Spleen (tissue), 11 donors: ENCODE measurements around the gene VWA2. TPM values are rescaled to one million over a fixed set of nuclear protein-coding genes. Genes with fewer than 3 reads are reported as not detected.

Experiments
- DNase-seq: peaks from one replicate; pipeline ENCODE4 v3.0.0-alpha.2; 2020
- H3K27ac ChIP-seq, 8 donors: fragments of 200-600 bp; sonication (generic) in 7 of 8; 1 replicate in 4 of 8; 2 replicates in 4 of 8; pipeline versions ENCODE4 v1.5.0 to v1.8.0; 2016 to 2021; ENCODE audit warnings: inconsistent platforms in 4 of 8, mild to moderate bottlenecking in 4 of 8, moderate library complexity in 1 of 8
- H3K27me3 ChIP-seq, 7 donors: fragments of 200-600 bp; sonication (generic) in 6 of 7; replicated peaks in 1 of 7; 1 replicate in 4 of 7; 2 replicates in 3 of 7; pipeline versions ENCODE4 v1.5.0 to v1.8.0; 2016 to 2021; ENCODE audit warnings: inconsistent platforms in 3 of 7, mild to moderate bottlenecking in 1 of 7
- H3K36me3 ChIP-seq, 6 donors: fragments of 200-600 bp; sonication (generic) in 5 of 6; 1 replicate in 4 of 6; 2 replicates in 2 of 6; pipeline versions ENCODE4 v1.5.0 to v1.8.0; 2016 to 2021; ENCODE audit warnings: inconsistent platforms in 2 of 6
- H3K4me1 ChIP-seq, 6 donors: fragments of 200-600 bp; sonication (generic) in 5 of 6; 1 replicate in 3 of 6; 2 replicates in 3 of 6; pipeline versions ENCODE4 v1.5.0 to v1.8.0; 2016 to 2021; ENCODE audit warnings: inconsistent platforms in 3 of 6
- H3K4me3 ChIP-seq, 8 donors: fragments of 200-600 bp; sonication (generic) in 7 of 8; 1 replicate in 4 of 8; 2 replicates in 4 of 8; pipeline versions ENCODE4 v1.5.0 to v1.8.0; 2016 to 2021; ENCODE audit warnings: inconsistent platforms in 4 of 8, mild to moderate bottlenecking in 4 of 8, moderate library complexity in 2 of 8
- H3K9me3 ChIP-seq, 8 donors: fragments of 200-600 bp; sonication (generic) in 7 of 8; 1 replicate in 4 of 8; 2 replicates in 4 of 8; pipeline versions ENCODE4 v1.5.0 to v1.8.0; 2016 to 2021; ENCODE audit warnings: inconsistent platforms in 4 of 8
- POLR2A ChIP-seq, 3 donors: fragments of 450-650 bp; IDR thresholded peaks; one replicate each; pipeline ENCODE4 v1.5.1; 2017; ENCODE audit warnings: antibody characterized with exemption in 3 of 3, mild to moderate bottlenecking in 1 of 3
- POLR2AphosphoS5 ChIP-seq, 3 donors: sonication (generic); formaldehyde crosslinking; IDR thresholded peaks; one replicate each; pipeline ENCODE4 v1.5.1; 2017; ENCODE audit warnings: antibody characterized with exemption in 3 of 3
- WGBS, 5 donors: extraction: QIAGEN DNeasy Blood & Tissue Kit in 3 of 5; methylation state at CpG; one replicate each; pipeline versions ENCODE4 v1.1.5 to v1.1.7; 2013 to 2018; 5-methylcytosine and 5-hydroxymethylcytosine counted together
- intact Hi-C: fragments of 100-400 bp; cut with DNase I; formaldehyde crosslinking; loops from one replicate; pipeline ENCODE4 v1.15.0; 2023; ENCODE audit warnings: low total_unique reads
- polyA plus RNA-seq, 3 donors: library from polyadenylated mRNA; stranded (reverse); fragments of 200-250 nt; gene quantifications; one replicate each; pipeline ENCODE4 v1.2.1, GENCODE V29; 2013
- total RNA-seq, 7 donors: library from RNA; depleted of rRNA in 3 of 7; stranded (reverse); fragments of >200 nt in 3 of 7; fragmentation: NEBNext Ultra II Directional in 4 of 7; extraction: Animal tissue kit (Norgen Biotek cat#: 25700) in 4 of 7; gene quantifications; one replicate each; pipeline versions ENCODE4 v1.1.0 to v1.2.1, GENCODE V29; 2016 to 2021
- TF ChIP-seq, protein P1 (sequence below), 11 experiments: fragments of 200-600 bp in 7 of 11; fragments of 450-650 bp in 4 of 11; sonication (generic) in 4 of 11; IDR thresholded peaks in 8 of 11; conservative IDR thresholded peaks in 3 of 11; 1 replicate in 7 of 11; 2 replicates in 4 of 11; pipeline versions ENCODE4 v1.4.0 to v1.8.0; 2016 to 2021; ENCODE audit warnings: antibody characterized with exemption in 11 of 11, inconsistent platforms in 4 of 11, mild to moderate bottlenecking in 1 of 11
- donor health status: healthy with polysubstance abuse.
- donor health status: DM: no; HTN: no; CAD: no; lungs with moderate emphysema.
- donor health status: DM: no; HTN: no; CAD: no.
- donor health status: Bipolar disorder and iron deficiency.
- donor health status: healthy.
- donor health status: DM: no; HTN: no; CAD: no.
- donor health status: DM: yes; HTN: yes; CAD: no.

Gene VWA2
- total and polyA plus RNA-seq, 10 donors, result 0.02 to 1.9 (median 0.50) TPM; not detected in 1

- H3K27ac ChIP-seq, result peak overlapping the region in 6 of 8 donors; percentile 26 to 71 (median 56)
Observed at GRCh38 chr10:114323023-114323422, 84.0 kb downstream of the VWA2 start.

DNA sequence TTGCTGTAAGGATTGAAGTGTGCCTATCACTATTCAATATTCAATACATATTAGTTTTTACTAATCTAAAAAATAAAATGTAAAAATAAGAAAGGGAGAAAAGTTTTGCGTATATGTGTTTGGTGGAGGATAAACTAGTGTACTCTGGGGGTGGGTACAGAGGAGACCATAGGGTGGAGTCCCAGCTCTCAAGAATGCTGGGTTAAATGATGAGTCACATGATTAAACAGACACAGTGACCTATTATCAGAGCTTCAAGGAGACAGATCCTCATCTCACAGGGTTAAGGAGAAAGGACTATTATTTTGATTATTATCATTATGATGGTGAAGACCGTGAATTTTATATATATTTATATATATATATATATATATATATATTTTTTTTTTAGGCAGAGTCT lies 87.7 kb downstream of the VWA2 start:
- Histone ChIP-seq H3K4me1 (peaks cover 3 to 43% (median 17%) of the 10 kb centered on the region in 6 donors), H3K9me3 (no peaks in the 10 kb centered on the region), H3K4me3 (no peak overlapping the region), H3K36me3 (peaks cover 0 to 86% (median 11%) of the 10 kb centered on the region in 6 donors), H3K27me3 (no peaks in the 10 kb centered on the region), H3K27ac (peak overlapping the region in 1 of 8 donors; percentile 13)
- intact Hi-C loops, result no loop called here
- TF ChIP-seq, protein P1, sequence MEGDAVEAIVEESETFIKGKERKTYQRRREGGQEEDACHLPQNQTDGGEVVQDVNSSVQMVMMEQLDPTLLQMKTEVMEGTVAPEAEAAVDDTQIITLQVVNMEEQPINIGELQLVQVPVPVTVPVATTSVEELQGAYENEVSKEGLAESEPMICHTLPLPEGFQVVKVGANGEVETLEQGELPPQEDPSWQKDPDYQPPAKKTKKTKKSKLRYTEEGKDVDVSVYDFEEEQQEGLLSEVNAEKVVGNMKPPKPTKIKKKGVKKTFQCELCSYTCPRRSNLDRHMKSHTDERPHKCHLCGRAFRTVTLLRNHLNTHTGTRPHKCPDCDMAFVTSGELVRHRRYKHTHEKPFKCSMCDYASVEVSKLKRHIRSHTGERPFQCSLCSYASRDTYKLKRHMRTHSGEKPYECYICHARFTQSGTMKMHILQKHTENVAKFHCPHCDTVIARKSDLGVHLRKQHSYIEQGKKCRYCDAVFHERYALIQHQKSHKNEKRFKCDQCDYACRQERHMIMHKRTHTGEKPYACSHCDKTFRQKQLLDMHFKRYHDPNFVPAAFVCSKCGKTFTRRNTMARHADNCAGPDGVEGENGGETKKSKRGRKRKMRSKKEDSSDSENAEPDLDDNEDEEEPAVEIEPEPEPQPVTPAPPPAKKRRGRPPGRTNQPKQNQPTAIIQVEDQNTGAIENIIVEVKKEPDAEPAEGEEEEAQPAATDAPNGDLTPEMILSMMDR (IDR thresholded peaks at IDR 0.05 in 8 of 11, conservative IDR thresholded peaks at IDR 0.05 in 3 of 11), result no peak
- TF ChIP-seq POLR2A (IDR thresholded peaks at IDR 0.05), result no peak
- no peak for TF ChIP-seq POLR2AphosphoS5 (IDR thresholded peaks at IDR 0.05)
- WGBS, 5 donors, result 78 to 90% (median 85%) methylated on average over 2 of the region's 2 CpGs
- no peak for DNase-seq

More at GRCh38 chr10:114323023-114323422, 84.0 kb downstream of the VWA2 start:
- no peaks in the 10 kb centered on the region for H3K9me3 ChIP-seq
- intact Hi-C loops, result no loop called here
- no peaks in the 10 kb centered on the region for H3K27me3 ChIP-seq
- no peak overlapping the region for H3K4me3 ChIP-seq
- TF ChIP-seq POLR2AphosphoS5 (IDR thresholded peaks at IDR 0.05), result peak in 1 of 3 donors; percentile 6
- TF ChIP-seq, protein P1 (IDR thresholded peaks at IDR 0.05 in 8 of 11, conservative IDR thresholded peaks at IDR 0.05 in 3 of 11), result no peak
- peaks cover 3 to 44% (median 20%) of the 10 kb centered on the region in 6 donors for H3K4me1 ChIP-seq
- H3K36me3 ChIP-seq, result peaks cover 0 to 72% (median 6%) of the 10 kb centered on the region in 6 donors
- WGBS, 5 donors, result 73 to 89% (median 80%) methylated on average over 5 of the region's 5 CpGs
- DNase-seq, result no peak

DNA sequence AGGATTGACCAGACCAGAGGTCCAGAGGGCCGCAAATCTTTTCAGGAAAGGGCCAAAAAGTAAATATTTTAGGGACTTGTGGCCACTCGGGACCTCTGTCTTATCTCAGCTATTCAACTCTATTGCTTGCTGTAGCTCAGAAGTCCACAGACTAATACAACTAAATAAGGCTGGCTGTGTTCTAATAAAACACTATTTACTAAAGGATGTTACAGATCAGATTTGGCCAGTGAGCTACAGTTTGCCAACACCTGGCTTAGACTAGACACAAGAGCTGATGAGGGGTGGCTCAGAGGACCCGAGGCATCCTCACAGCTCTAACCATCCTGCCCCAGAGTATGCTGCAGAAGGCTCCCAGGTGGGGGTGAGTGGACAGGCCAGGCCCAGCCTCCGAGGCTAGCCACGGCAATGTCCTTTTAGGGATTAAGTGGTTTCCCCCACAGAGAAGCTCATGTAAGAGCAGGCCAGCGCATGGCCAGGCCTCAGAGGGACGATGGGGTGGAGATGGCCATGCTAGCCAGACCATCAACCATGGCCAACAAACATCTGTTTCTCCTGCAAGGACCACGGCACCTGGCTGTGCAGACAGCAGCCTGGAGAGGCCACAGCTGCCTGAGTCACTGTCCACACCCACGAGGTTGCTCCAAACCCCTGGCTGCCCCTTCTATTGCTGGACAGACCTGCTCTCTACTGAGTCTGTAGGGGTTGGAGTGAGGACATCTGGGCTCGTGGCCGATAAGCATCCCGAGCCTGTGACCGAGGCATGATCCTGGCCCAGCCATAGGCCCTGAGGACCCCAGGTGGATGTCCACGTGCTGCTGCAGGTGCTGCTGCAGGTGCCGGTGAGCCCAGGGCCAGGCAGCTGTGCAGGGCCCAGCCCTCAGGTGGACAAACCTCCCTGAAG lies 88.7 kb downstream of the VWA2 start:
- Histone ChIP-seq H3K4me3 (no peak overlapping the region), H3K27me3 (no peaks in the 10 kb centered on the region), H3K9me3 (no peaks in the 10 kb centered on the region), H3K27ac (peak overlapping the region in 4 of 8 donors; percentile 39 to 73 (median 56)), H3K4me1 (peaks cover 3 to 42% (median 18%) of the 10 kb centered on the region in 6 donors), H3K36me3 (peaks cover 0 to 83% (median 9%) of the 10 kb centered on the region in 6 donors)
- 78 to 91% (median 84%) methylated on average over 14 to 15 of the region's 15 CpGs for WGBS, 5 donors
- intact Hi-C loops, result no loop called here
- TF ChIP-seq POLR2AphosphoS5 (IDR thresholded peaks at IDR 0.05) (peak in 2 of 3 donors; percentile 16 to 59), POLR2A (IDR thresholded peaks at IDR 0.05) (no peak)
- TF ChIP-seq, protein P1 (IDR thresholded peaks at IDR 0.05 in 8 of 11, conservative IDR thresholded peaks at IDR 0.05 in 3 of 11), result no peak
- no peak for DNase-seq

DNA sequence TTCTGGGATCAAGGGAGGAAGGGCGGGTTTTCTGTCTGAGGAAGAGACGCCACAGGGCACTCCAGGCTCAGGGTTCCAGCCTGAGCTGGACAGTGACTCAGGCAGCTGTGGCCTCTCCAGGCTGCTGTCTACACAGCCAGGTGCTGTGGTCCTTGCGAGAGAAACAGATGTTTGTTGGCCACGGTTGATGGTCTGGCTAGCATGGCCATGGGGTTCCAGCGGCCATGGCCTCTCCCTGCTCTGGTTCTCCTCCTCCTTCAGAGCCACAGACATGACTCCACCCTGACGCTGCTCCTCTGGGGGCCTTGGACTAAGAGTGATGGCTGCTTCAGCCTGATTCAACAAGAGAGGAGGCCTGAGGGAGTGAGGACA lies 89.4 kb downstream of the VWA2 start:
- WGBS, 5 donors, result 68 to 92% (median 86%) methylated on average over 1 to 6 of the region's 6 CpGs
- Histone ChIP-seq H3K27ac (peak overlapping the region in 5 of 8 donors; percentile 10 to 73 (median 54)), H3K4me1 (peaks cover 3 to 42% (median 17%) of the 10 kb centered on the region in 6 donors), H3K9me3 (no peaks in the 10 kb centered on the region), H3K4me3 (no peak overlapping the region), H3K27me3 (no peaks in the 10 kb centered on the region), H3K36me3 (peaks cover 0 to 77% (median 7%) of the 10 kb centered on the region in 6 donors)
- intact Hi-C loops, result no loop called here
- TF ChIP-seq POLR2A (IDR thresholded peaks at IDR 0.05) (no peak), POLR2AphosphoS5 (IDR thresholded peaks at IDR 0.05) (no peak)
- TF ChIP-seq, protein P1 (IDR thresholded peaks at IDR 0.05 in 8 of 11, conservative IDR thresholded peaks at IDR 0.05 in 3 of 11), result no peak
- DNase-seq, result no peak
